SK-N-SH (cell line): ENCODE data around the gene DEAF1.

Experiments
- CTCF ChIP-seq: fragments of 200-600 bp; sonication (generic); IDR thresholded peaks from 2 replicates; pipeline ENCODE4 v1.6.1; 2017; ENCODE audit warnings: antibody characterized with exemption, mild to moderate bottlenecking, moderate library complexity
- REST ChIP-seq: IDR thresholded peaks from 2 replicates; pipeline ENCODE4 v1.6.1; 2012; ENCODE audit warnings: mild to moderate bottlenecking, low read depth, low read length, moderate library complexity
- USF1 ChIP-seq: IDR thresholded peaks from 2 replicates; pipeline ENCODE4 v1.4.0; 2012; ENCODE audit warnings: low read depth, borderline replicate concordance
- ZBTB33 ChIP-seq: IDR thresholded peaks from 2 replicates; pipeline ENCODE4 v1.4.0; 2012; ENCODE audit warnings: low read depth, borderline replicate concordance

- TF ChIP-seq ZBTB33 (no peak), CTCF (no peak), USF1 (no peak), REST (no peak)
These were observed 83.7 kb downstream of the DEAF1 start for GRCh38 chr11:611001-611996.
